Endometrial microvascular endothelial cells (primary cell): ENCODE results near the gene CA5A. TPM values are rescaled to one million over a fixed set of nuclear protein-coding genes. Genes with fewer than 3 reads are reported as not detected.
"Not testable (repeated sequence)": the region's sequence is repeated elsewhere in the genome, so short reads cannot be mapped to it uniquely, and the experiment has no call there.

ENCODE experiments used
- in situ Hi-C: cut with HindIII; loops from 2 replicates; pipeline ENCODE4 v1.10.0; 2017; ENCODE audit warnings: low sequenced_read_pairs, low pct_unique_long_range_greater_than_20kb; ENCODE audit errors: inconsistent ontology term
- total RNA-seq: library from RNA; depleted of rRNA; stranded (reverse); fragments of >200 nt; gene quantifications from one replicate; pipeline ENCODE4 v1.2.3, GENCODE V29; 2015; ENCODE audit errors: inconsistent ontology term

CA5A gene
- not detected for total RNA-seq

DNA sequence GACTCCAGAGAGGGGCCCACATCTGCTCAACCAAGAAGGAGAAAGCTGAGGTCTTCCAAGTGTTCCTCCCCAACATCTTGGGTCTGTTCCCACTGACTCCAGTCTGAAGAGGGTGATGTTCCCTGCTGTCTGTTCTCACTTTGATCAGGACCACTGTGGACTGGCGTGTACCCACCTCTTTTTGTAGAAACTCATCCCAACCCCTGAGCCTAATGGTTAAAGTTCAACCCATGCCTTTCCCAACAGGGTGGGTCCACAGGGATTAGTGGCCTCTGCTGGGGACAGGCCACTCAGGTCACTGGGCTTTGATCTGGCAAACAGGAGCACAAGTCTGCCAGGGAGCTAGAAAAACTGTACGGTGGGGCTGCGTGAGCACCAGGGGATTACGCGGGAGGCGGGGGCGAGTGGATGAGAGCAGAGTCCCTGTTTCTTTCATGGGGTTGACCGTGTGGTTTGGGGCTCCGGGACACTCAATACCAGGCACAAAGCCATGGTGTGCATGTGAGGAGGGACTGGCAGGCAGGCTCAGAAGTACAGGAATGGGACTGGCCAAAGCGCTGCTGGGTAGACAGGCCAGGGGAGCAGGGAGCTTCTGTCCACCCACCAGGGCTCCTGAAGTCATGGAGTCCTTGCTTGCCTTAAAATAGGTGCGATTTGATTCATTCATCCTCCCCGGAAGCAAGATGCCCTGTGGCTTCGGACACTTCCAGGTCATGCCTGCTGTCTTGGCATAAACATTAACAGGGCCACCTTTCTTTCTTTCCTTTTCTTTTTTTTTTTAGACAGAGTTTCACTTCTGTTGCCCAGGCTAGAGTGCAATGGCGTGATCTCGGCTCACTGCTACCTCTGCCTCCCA lies at the start of gene CA5A:
Gene CA5A (minus strand): TSS at position 155 of the 856 bp plus-strand sequence. CDS start 79 bp downstream, at position 76.
- in situ Hi-C loops: no loop called here

DNA sequence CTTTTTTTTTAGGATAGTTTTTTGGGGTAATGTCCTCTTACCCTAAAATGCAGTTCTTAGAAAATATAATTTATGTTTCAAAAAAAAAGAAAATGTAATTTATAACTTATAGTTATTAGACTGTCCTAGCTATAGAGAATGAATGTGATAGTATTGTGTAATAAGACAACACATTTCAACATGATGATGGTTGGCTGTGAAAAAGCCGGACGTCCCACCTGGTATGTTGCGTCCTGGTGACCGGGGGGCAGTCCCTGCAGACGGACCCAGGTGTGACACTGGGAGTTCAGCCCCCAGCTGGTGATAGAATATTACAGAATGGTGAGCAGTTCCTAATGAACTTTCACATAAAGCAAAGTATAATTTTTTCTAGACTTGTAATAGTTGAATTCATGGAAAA lies 49.2 kb upstream of the CA5A start:
- in situ Hi-C loops: not testable (repeated sequence)

DNA sequence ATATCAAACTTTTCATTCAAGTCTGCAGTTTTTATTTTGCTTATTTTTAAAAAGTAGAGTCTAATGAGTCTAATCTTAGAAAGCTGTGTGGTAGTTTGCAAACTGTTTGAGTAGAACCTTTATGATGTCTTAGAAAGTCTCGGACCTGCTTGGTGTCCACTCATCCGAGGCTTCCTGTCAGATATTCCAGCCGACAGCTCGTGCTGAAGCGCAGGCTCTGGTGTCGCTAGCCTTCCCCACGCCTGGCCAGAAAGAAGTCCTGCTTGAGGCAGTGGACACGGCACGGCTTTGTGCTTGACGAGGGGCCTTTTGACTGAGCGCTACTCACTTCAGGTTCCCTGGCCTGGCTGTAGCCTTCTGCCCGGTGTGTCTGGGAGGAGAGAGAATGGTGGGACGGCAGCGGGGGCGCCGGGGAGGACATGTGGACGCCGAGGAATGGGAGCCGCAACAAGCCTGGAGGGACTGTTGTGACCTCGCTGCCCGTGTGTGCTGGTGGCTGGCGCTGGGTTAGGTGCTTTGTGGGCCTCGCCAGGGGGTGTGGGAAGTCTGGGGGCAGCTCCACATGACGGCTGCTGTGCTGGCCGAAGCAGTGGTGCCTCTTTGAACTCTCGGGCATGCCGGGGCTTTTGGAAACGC lies 48.4 kb upstream of the CA5A start:
- in situ Hi-C loops: no loop called here

DNA sequence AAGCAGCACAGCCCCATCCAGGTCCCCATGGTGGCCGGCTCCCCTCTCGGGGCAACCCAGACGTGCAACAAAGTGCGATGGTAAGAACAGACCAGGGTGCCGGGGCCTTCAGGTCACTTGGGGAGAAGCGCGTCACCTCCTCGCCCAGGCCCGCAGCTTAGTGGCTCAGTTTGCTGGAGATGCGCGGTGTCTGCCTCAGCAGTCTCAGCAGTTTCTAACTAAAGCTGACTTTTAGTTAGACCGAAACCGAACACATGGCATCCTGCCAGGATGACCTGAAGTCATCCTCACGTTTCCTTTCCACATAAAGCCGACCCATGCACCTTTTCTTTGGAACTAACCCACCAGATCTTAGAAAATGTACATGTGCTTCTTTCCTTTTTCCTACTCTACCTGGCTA lies 47.9 kb upstream of the CA5A start:
- in situ Hi-C loops: not testable (repeated sequence)

DNA sequence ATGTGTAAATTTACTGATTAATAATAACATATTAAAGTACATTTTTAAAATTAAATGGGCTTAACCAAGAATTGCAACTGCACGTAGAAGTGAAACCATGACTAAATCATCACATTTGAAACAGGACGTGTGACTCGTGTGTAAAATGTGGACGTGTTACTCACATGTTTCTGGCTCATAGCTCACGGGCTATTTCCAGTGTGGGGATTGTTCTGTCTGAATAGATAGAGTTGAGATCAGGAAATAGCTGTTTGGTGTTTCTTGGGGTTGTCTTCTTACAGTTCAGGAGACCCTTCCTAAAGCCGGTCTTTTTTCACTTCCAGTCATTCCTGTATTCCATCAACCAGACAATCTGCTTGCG lies 47.4 kb upstream of the CA5A start:
- in situ Hi-C loops: not testable (repeated sequence)

DNA sequence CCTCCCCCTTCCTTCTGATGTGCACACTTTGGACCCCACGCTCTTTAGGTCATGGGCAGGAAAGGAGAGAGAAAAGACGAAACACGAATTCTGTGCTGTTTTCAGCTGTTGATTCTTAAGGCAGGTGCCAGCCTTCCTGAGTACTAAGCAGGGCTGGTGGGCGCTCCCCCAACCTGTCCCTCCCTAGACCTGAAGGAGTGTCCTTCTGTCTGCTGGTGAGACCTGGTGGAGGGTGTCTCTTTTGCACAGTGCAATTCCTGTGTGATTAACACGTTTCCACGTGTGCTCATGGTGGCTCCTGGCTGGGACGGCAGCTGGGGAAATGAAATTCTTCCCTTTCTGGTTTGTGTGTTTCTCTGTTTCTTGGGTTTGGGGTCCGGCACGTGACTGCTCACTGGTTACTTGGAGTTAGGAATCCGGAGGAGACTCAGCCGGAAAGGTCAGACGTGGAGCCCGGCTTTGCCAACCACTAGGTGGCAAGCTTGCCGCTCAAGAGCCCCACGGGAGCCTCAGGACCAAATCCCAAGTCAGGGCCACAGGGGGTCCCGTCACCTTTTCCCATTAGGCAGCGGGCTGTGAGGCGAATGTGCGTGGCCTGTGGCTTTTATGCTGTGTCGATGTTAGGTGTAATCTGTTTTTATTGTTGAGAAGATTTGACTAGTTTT lies 46.9 kb upstream of the CA5A start:
- in situ Hi-C loops: not testable (repeated sequence)

DNA sequence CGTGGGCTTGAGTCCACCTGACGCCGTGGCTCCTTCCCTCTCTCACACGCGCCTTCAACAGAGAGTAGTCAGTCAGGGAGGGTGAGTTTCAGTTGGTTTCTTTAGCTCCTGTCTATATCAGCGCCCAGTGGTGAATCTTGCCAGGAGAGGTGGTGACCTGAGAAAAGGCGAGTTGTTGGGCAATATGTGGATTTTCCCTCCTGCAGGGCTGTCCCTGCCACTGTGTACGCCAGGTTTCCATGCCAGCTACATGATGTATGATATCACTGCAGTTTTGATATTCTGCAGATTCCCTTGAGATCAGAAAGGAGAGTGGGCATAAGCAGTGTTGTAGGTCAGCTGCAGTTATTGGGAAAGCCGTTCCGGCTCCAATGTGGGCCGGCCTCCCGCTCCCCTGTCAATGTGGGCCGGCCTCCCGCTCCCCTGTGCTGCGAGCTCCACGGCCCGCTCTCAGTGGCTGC lies 46.3 kb upstream of the CA5A start:
- in situ Hi-C loops: no loop called here

DNA sequence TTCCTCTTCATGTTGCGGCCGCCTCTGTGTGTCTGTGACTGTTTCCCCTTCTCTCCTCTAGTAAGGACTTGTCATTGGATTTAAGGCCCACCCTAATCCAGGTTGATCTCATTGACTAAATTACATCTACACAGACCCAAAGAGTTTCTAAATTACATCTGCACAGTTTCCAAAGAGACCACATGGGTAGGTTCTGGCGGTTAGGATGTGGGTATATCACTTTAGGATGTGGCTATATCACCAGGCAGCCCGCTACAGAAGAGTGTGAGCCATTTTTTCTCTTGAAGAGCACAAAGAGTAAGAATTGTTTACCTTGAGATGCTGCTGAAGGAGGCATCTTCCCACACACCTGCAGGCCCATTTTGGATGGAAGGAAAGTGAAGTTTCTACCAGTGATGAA lies 45.0 kb upstream of the CA5A start:
- in situ Hi-C loops: not testable (repeated sequence)

DNA sequence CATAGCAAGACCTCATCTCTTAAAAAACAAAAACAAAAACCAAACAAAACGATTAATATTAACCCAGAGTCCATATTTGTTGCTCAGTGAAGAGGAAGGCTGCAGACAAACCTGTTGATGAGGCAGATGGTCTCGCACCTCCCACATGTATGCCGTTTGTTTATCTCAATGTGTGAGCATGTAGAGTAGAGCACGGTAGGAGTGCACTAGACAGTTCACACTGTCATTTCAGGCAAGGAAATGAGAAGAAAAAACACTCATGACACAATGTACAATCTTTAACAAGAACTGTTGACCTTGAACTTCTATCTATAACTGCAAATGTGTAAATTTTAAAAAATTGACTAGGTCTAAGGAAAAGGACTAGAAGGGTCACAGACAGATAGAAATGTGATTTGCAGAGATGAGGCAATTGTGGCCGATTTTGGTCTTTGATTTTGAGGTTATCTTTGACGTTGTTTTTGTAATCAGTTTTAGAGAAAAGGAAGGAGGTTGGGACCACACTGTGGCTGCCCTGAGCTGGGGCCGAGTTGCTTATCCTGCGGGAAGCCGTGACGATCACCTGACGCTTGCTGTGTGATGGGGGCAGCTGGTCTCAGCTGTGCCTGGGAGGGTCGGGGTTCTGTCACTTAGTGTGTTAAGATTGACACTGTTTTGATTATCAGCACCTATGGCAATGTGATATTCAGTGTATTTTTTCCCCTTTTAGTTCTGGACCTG lies 43.7 kb upstream of the CA5A start:
- in situ Hi-C loops: not testable (repeated sequence)

DNA sequence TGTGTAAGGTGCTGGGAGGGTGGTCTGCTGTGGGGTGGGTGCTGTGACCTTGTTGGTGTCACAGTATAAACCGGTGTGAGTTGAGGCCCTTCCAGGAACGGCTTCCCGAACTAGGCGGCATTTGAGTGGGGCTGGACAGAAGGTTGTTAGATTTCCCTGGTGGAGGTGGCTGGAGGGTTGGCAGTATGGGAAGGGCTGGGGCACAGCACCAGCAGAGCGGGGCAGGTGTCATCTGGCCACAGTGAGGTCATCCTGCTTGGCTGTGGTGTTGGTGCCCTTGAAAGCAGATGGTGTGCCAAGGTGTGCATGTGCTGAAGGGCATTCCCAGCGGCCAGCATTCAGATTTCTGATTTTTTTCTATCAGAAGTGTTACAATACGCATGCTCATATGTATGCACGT lies 43.0 kb upstream of the CA5A start:
- in situ Hi-C loops: no loop called here

DNA sequence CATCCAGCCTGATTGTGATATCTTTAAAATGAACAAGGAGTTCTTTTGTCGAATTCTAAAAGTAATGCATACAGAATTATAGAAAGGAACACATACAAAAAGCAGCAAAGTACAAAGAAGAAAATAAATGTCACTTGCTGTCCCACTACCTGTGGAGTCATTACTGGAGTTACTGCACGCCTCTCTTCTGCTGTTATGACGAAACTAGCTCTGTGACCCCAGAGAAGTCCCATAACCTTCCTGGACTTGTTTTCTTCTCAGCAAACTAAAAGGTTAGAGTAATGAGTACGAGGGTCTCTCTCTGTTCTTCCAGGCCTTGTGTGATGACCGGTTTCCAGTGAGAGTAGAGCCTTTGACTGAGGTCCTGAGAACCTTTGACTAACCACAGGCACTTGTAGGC lies 41.8 kb upstream of the CA5A start:
- in situ Hi-C loops: no loop called here

DNA sequence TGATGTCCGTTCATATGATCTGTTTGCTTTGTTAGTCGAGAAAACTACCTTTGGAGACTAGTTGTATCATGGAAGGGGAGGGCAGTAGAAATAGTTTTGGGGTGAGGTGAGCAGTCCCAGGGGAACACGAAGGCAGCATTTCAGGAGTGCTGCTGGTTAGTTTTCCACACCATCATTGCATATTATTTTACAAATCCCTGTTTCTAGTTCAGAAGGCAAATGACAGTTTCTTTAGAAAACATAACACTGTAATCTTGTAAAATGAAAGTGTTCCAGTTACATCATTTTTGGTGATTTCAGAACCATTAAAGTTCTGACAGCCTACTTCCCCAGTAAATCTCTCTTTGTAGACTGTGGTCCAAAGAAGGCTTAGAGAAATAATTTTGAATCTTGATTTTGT lies 40.3 kb upstream of the CA5A start:
- in situ Hi-C loops: no loop called here

DNA sequence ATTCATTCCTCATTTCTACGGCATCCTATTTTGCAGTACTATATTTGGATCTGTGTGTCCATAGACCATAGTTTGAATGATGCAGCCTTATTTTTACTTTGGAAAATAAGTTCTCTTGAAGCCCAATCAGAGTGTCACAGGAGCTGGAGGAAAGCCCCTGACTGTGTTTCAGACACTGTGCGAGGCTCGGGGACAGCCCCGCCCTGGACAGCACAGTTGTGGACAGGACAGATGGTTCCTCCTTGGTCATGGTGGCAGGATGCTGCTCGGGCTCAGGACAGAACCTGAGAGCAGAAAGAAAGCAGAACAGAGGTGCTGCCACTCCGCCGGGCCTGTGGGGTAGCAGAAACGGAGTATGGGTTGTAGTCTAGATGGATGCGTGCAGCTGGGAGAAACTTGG lies 37.8 kb upstream of the CA5A start:
- in situ Hi-C loops: no loop called here

DNA sequence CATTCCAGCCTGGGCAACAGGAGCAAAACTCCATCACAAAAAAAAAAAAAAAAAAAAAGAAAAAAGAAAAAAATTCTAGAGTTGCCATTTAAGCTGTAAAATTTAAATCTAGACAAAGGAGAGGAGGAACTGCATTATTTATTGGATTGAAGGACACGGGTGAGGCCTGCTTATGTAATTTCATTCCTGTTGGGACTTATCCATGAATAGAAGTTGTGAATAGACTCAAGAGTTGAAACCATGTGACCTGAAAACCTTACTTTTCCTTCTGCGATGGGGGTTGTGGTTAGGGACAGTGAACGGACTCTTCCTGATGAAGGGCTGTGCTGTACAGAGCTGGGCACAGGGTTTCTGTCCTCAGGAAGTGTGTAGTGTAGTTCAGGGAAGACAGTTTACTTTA lies 37.4 kb upstream of the CA5A start:
- in situ Hi-C loops: no loop called here

DNA sequence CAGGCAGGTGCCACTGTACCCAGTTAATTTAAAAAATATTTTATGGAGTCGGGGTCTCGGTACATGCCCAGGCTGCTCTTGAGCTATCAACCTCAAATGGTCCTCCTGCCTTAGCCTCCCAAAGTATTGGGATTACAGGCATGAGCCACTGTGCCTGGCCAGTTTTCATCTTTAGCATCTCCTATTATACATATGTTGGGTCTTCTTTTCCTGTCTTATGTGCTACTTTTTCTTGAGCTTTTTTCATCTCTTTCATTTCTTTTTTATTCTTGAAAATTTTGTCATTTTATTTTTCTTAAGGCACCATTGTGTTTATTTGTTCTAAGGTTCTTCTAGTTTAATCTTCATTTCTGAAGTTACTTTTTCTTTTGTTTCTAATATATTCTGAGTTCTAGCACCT lies 35.6 kb upstream of the CA5A start:
- in situ Hi-C loops: no loop called here

DNA sequence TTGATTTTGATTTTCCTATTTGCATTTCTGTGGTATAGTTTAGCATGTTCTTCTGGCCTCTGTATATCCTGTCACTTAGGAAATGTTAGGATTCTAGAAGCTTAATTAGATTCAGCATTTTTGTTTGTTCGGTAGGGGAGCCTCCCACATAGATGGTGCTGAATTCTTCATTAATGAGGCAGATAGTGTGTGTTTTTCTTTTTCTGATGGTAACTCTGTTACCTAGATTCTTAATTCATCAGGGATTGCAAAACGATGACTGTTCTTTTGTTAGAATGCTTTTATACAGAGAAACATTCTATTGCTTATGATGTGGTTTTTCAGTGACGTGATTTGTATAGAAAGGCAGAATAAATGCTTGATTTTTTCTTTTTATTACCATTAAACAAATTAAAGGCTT lies 33.9 kb upstream of the CA5A start:
- in situ Hi-C loops: no loop called here

DNA sequence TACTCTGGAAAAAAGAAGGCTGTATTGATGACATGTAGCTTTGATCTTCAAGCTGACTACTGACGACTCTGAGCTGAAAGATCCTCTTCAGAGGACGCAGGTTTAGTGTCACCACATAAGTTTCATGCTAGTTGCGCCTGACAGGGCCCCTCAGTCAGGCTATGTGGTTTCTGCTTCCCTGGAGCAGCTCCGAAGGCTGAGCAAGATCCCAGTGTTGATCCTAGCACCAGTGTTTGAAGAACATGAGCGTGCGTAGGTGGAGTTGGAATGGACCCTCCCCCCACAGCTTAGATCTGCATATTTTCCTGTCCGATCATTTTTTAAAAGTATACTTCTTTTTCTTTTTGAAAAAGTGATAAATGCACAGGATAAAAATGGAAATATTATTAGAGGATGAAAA lies 32.2 kb upstream of the CA5A start:
- in situ Hi-C loops: no loop called here

DNA sequence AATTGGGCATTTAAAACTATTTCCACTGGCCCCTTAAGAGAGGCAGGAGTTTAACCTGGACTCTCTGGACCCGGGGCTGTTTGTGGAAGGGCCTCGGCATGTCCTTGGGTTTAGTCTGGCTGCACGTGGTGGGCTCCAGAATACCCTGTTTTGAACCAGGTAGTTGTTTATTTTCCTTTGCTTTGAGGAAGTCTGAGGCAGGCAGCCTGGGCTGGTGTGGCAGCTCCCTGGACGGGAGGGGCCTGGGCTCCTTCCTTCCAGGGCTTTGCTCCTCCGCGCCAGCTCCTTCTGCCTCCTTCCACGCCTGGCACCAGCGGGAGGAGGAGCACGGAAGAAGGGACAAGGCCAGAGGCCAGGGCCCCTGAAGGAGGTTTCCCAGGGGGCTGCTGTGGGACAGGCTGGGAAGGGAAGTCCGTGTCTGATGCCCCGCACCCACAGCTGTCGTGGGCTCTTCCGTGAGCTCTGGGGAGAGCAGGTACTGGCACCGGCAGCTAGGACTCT lies 30.4 kb upstream of the CA5A start:
- in situ Hi-C loops: no loop called here

DNA sequence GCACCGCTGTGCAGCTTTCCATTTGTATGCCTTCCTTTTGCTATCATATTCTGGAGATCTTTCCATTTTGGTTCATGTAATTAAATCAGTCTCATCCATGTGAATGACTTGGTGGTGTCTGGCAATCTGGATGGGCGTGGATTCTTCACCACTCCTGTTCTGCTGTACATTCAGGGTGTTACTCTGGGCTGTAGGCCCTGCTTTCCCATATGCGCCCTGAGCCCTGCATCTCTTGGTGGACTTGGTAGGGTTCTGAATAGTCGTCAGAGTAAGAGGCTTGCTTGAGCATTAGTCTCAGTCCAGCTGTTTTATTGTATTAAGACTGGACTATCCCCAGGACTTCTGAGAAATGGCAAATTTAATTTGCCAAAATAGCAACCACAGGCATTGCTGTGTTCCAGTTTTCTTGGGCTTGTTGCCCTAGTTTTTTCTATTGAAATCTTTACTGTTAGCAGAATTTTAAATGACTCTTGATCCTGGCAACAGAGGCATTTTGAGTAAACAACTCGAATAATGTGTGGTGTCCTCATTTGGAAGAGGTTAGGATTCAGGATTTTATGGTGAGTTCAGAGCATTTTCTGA lies 29.8 kb upstream of the CA5A start:
- in situ Hi-C loops: no loop called here
